ENCODE measurements around the gene MUC5AC.

GRCh38 chr11:1219446-1219833 is 61.7 kb downstream of the MUC5AC start:
- TF ChIP-seq CTCF (IDR thresholded peaks at IDR 0.05) (no peak), POLR2A (IDR thresholded peaks at IDR 0.05) (no peak)

Data from adrenal gland (tissue), 5 donors.